Cardiac muscle cell (in vitro differentiated cells and primary cell): Measurements from ENCODE around the gene ZNF217. TPM values are rescaled to one million over a fixed set of nuclear protein-coding genes. Genes with fewer than 3 reads are reported as not detected.
"Not testable (repeated sequence)": the region's sequence is repeated elsewhere in the genome, so short reads cannot be mapped to it uniquely, and the experiment has no call there.

Source experiments
- DNase-seq, 2 donors: peaks; one replicate each; pipeline versions ENCODE4 v3.0.0 to v3.0.0-alpha.2; 2010 to 2017; ENCODE audit warnings: low read depth in 1 of 2, low spot score in 1 of 2
- H3K27ac ChIP-seq: fragments of 200-600 bp; sonication (generic); 2 replicates; pipeline ENCODE4 v1.5.1; 2016
- H3K27me3 ChIP-seq: fragments of 200-600 bp; sonication (generic); 2 replicates; pipeline ENCODE4 v1.6.0; 2016; ENCODE audit warnings: control low read depth
- H3K36me3 ChIP-seq: fragments of 200-600 bp; sonication (generic); 2 replicates; pipeline ENCODE4 v1.5.1; 2016; ENCODE audit warnings: control low read depth
- H3K4me1 ChIP-seq: fragments of 200-600 bp; sonication (generic); 2 replicates; pipeline ENCODE4 v1.8.1; 2017; ENCODE audit warnings: low read depth, mild to moderate bottlenecking, mixed run types
- H3K4me3 ChIP-seq: fragments of 200-600 bp; sonication (generic); 2 replicates; pipeline ENCODE4 v1.5.1; 2016; ENCODE audit warnings: mild to moderate bottlenecking
- H3K9me3 ChIP-seq: fragments of 200-600 bp; sonication (generic); 2 replicates; pipeline ENCODE4 v1.5.1; 2017; ENCODE audit warnings: low read depth, mild to moderate bottlenecking, control low read depth
- polyA plus RNA-seq: library from polyadenylated mRNA; unstranded; fragments of >200 nt; fragmentation: Nextera tagmentation; extraction: Ambion mirVana; gene quantifications from 2 replicates; pipeline ENCODE4 v1.2.1, GENCODE V29; 2016
- total RNA-seq: library from RNA; depleted of rRNA; stranded (reverse); fragments of >200 nt; gene quantifications from 2 replicates; pipeline ENCODE4 v1.2.3, GENCODE V29; 2016
- TF ChIP-seq, protein P1 (sequence below): IDR thresholded peaks from 2 replicates; pipeline ENCODE4 v1.5.1; 2012; ENCODE audit warnings: low read depth, mild to moderate bottlenecking, low read length

The ZNF217 gene
- total and polyA plus RNA-seq, 2 experiments from 2014 or later = 6.1 to 26.3 TPM

GRCh38 chr20:53569606-53570307 lies 23.9 kb downstream of the ZNF217 start:
- no peaks in the 10 kb centered on the region for H3K9me3 ChIP-seq
- peaks cover 65% of the 10 kb centered on the region for H3K36me3 ChIP-seq
- TF ChIP-seq, protein P1, sequence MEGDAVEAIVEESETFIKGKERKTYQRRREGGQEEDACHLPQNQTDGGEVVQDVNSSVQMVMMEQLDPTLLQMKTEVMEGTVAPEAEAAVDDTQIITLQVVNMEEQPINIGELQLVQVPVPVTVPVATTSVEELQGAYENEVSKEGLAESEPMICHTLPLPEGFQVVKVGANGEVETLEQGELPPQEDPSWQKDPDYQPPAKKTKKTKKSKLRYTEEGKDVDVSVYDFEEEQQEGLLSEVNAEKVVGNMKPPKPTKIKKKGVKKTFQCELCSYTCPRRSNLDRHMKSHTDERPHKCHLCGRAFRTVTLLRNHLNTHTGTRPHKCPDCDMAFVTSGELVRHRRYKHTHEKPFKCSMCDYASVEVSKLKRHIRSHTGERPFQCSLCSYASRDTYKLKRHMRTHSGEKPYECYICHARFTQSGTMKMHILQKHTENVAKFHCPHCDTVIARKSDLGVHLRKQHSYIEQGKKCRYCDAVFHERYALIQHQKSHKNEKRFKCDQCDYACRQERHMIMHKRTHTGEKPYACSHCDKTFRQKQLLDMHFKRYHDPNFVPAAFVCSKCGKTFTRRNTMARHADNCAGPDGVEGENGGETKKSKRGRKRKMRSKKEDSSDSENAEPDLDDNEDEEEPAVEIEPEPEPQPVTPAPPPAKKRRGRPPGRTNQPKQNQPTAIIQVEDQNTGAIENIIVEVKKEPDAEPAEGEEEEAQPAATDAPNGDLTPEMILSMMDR = no peak
- H3K27me3 ChIP-seq = no peaks in the 10 kb centered on the region
- H3K4me1 ChIP-seq = no peaks in the 10 kb centered on the region
- H3K4me3 ChIP-seq = no peak overlapping the region
- DNase-seq = no peak
- peak overlapping the region; percentile 72 for H3K27ac ChIP-seq

DNA sequence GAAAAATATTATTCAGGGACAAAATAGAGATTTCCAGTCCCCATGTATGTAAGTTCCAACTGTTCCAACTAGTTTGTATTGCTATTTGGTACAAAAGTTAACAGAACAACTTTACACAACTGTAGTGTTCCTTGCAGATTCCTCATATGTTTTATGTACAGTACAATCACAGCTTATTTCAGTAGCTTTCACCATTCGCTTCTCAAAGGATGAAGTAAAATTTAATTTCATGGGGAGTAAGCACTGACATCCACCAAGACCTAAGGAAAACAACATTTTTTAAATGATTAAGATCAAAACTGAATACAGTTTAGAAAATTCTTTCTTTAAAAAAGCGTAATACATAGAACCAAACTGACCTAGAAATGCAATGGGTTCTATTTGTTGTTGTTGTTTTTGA lies 24.6 kb downstream of the ZNF217 start:
- H3K9me3 ChIP-seq = no peaks in the 10 kb centered on the region
- H3K27ac ChIP-seq = no peak overlapping the region
- H3K4me1 ChIP-seq = no peaks in the 10 kb centered on the region
- no peak overlapping the region for H3K4me3 ChIP-seq
- DNase-seq = no peak
- TF ChIP-seq, protein P1 = no peak
- peaks cover 60% of the 10 kb centered on the region for H3K36me3 ChIP-seq
- no peaks in the 10 kb centered on the region for H3K27me3 ChIP-seq

DNA sequence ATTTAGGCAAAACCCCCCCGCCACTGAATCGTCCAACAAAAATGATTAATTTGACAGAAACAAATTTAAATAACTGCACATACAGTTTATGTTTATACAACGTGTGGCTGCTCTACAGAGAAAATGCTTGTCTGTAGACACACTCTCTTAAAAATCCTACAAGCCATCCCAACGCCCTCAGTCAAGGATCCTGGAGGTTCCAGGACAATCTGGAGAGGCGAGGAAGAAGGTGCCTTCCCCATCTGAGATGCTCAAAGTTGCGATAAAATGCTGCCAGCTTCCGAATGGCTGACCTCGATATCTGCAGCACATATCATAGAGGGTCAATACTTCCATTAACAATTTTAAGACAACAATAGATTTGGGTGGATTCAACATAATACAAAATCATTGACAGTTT lies 25.3 kb downstream of the ZNF217 start:
- H3K9me3 ChIP-seq = no peaks in the 10 kb centered on the region
- H3K36me3 ChIP-seq = peaks cover 54% of the 10 kb centered on the region
- H3K27ac ChIP-seq = no peak overlapping the region
- no peak overlapping the region for H3K4me3 ChIP-seq
- DNase-seq = no peak
- TF ChIP-seq, protein P1 = no peak
- no peaks in the 10 kb centered on the region for H3K4me1 ChIP-seq
- no peaks in the 10 kb centered on the region for H3K27me3 ChIP-seq

DNA sequence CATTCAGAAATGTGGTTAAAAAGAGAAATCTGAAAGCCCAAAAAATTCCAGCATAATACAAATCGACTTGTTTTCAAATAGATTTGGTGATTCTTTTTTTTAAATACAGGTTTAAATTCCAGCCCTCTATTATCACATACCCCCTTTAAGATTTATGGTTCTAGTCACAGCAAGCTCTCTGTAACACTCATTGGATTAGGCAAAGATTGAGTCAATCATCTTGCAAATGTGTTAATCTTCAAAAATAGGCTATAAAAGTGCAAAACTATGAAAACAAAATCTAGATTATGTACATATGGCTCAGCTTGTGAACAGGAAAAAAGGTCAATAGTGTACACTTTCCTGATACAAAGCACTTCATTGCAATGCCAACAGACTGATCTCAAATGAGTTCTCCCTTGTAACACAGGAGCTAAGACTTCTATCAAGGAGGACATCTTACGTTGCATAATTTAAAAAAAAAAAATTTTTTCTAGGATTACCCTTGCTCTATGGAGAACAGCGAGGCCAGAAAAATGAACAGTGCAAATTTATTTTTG lies 26.2 kb downstream of the ZNF217 start:
- no peaks in the 10 kb centered on the region for H3K4me1 ChIP-seq
- no peak for DNase-seq
- no peaks in the 10 kb centered on the region for H3K27me3 ChIP-seq
- no peaks in the 10 kb centered on the region for H3K9me3 ChIP-seq
- H3K4me3 ChIP-seq = no peak overlapping the region
- peaks cover 47% of the 10 kb centered on the region for H3K36me3 ChIP-seq
- H3K27ac ChIP-seq = no peak overlapping the region
- TF ChIP-seq, protein P1 = no peak

DNA sequence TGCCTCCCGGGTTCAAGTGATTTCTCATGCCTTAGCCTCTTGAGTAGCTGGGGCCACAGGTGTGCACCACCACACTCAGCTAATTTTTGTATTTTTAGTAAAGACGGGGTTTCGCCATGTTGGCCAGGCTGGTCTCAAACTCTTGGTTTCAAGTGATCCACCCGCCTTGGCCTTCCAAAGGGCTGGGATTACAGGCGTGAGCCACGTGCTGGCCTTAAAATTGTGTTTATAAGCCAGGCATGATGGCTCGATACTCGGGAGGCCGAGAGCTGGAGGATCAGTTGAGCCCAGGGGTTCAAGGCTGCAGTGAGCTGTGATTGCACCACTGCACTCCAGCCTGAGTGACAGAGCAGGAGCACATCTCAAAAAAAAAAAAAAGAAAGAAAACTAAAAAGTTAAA lies 27.0 kb downstream of the ZNF217 start:
- H3K4me1 ChIP-seq, H3K9me3 ChIP-seq, H3K27me3 ChIP-seq, H3K4me3 ChIP-seq, DNase-seq, H3K27ac ChIP-seq: not testable (repeated sequence)
- H3K36me3 ChIP-seq = peaks cover 41% of the 10 kb centered on the region

DNA sequence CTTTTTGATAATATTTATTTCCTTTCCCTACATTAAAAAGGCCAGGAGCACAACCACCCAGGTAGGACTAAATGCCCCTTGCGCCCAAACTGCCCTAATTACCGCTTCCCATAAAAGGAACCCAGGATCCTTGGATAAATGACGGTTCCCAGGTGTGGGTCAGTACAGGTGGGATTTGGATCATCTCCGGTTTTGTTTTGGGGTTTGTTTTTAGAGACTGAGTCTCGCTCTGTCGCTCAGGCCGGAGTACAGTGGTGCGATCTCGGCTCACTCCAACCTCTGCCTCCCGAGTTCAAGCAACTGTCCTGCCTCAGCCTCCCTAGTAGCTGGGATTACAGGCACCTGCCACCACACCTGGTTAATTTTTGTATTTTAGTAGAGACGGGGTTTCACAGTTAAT lies 28.4 kb downstream of the ZNF217 start:
- no peaks in the 10 kb centered on the region for H3K27me3 ChIP-seq
- no peak for DNase-seq
- H3K36me3 ChIP-seq = peaks cover 27% of the 10 kb centered on the region
- H3K27ac ChIP-seq = no peak overlapping the region
- TF ChIP-seq, protein P1 = no peak
- H3K4me1 ChIP-seq = no peaks in the 10 kb centered on the region
- H3K4me3 ChIP-seq = no peak overlapping the region
- H3K9me3 ChIP-seq = no peaks in the 10 kb centered on the region

DNA sequence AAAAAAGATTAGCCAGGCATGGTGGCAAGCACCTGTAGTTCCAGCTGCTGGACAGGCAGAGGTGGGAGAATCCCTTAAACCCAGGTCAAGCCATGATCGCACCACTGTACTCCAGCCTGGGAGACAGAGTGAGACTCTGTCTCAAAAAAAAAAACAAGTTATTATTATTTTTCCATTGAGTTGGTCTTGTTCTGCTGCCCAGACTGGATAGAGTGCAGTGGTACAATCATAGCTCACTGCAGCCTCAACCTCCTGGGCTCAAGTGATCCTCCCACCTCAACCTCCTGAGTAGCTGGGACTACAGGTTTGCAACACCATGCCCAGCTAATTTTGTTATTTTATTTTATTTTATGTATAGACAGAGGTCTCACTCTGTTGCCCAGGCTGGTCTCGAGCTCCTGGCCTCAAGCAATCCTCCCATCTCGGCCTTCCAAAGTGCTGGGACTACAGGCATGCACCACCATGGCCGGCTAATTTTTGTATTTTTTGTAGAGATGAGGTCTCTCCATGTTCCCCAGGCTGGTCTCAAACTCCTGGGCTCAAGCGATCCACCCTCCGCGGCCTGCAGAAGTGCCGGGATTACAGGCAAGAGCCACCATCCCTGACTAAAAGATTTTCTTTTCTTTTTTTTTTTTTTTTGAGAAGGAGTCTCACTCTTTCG lies 31.4 kb downstream of the ZNF217 start:
- H3K27me3 ChIP-seq, H3K4me3 ChIP-seq, H3K27ac ChIP-seq, H3K4me1 ChIP-seq, DNase-seq, H3K9me3 ChIP-seq: not testable (repeated sequence)
- H3K36me3 ChIP-seq = peaks cover 12% of the 10 kb centered on the region
